ENCODE results near the gene HNRNPF.
"Not testable (repeated sequence)": the region's sequence is repeated elsewhere in the genome, so short reads cannot be mapped to it uniquely, and the experiment has no call there.

The HNRNPF gene

GRCh38 chr10:43399320-43400310 lies 9.4 kb downstream of the HNRNPF start:
- peak overlapping the region; percentile 92 for H3K27ac ChIP-seq
- no peak for DNase-seq (ENCODE audit: low read depth, low spot score)

GRCh38 chr10:43398939-43399319 lies 10.1 kb downstream of the HNRNPF start:
- peak overlapping the region; percentile 92 for H3K27ac ChIP-seq
- DNase-seq (ENCODE audit: low read depth, low spot score), result no peak

- no peak for DNase-seq (ENCODE audit: low read depth, low spot score)
- H3K27ac ChIP-seq, result peak overlapping the region; percentile 92
These were observed 11.9 kb downstream of the HNRNPF start for GRCh38 chr10:43396928-43397624.

GRCh38 chr10:43396061-43396927 lies 12.7 kb downstream of the HNRNPF start:
- no peak for DNase-seq (ENCODE audit: low read depth, low spot score)
- H3K27ac ChIP-seq, result peak overlapping the region; percentile 92

GRCh38 chr10:43395571-43396060 lies 13.4 kb downstream of the HNRNPF start:
- H3K27ac ChIP-seq, result peak overlapping the region; percentile 92
- DNase-seq (ENCODE audit: low read depth, low spot score), result no peak

GRCh38 chr10:43394868-43395267 lies 14.1 kb downstream of the HNRNPF start:
- peak overlapping the region; percentile 92 for H3K27ac ChIP-seq
- no peak for DNase-seq (ENCODE audit: low read depth, low spot score)

GRCh38 chr10:43393606-43394360 lies 15.2 kb downstream of the HNRNPF start:
- no peak for DNase-seq (ENCODE audit: low read depth, low spot score)
- no peak overlapping the region for H3K27ac ChIP-seq

- not testable (repeated sequence) for DNase-seq (ENCODE audit: low read depth, low spot score); H3K27ac ChIP-seq
These were observed 15.8 kb downstream of the HNRNPF start for GRCh38 chr10:43393186-43393585.

- no peak overlapping the region for H3K27ac ChIP-seq
These were observed 16.2 kb downstream of the HNRNPF start for GRCh38 chr10:43392748-43393147.

GRCh38 chr10:43391496-43391895 lies 17.5 kb downstream of the HNRNPF start:
- no peak overlapping the region for H3K27ac ChIP-seq
- DNase-seq (ENCODE audit: low read depth, low spot score), result no peak

More at GRCh38 chr10:43392748-43393147, 16.2 kb downstream of the HNRNPF start:
- DNase-seq (ENCODE audit: low read depth, low spot score), result no peak

GRCh38 chr10:43390759-43391158 lies 18.2 kb downstream of the HNRNPF start:
- no peak overlapping the region for H3K27ac ChIP-seq
- DNase-seq (ENCODE audit: low read depth, low spot score), result no peak

- DNase-seq (ENCODE audit: low read depth, low spot score), result no peak
- H3K27ac ChIP-seq, result no peak overlapping the region
These were observed 18.7 kb downstream of the HNRNPF start for GRCh38 chr10:43390333-43390732.

GRCh38 chr10:43389867-43390266 lies 19.1 kb downstream of the HNRNPF start:
- no peak for DNase-seq (ENCODE audit: low read depth, low spot score)
- no peak overlapping the region for H3K27ac ChIP-seq

- H3K27ac ChIP-seq, result no peak overlapping the region
These were observed 21.3 kb downstream of the HNRNPF start for GRCh38 chr10:43387678-43388032.

GRCh38 chr10:43386981-43387677 lies 21.9 kb downstream of the HNRNPF start:
- H3K27ac ChIP-seq, result no peak overlapping the region

More at GRCh38 chr10:43387678-43388032, 21.3 kb downstream of the HNRNPF start:
- DNase-seq (ENCODE audit: low read depth, low spot score), result no peak

GRCh38 chr10:43386549-43386948 lies 22.4 kb downstream of the HNRNPF start:
- no peak overlapping the region for H3K27ac ChIP-seq
- no peak for DNase-seq (ENCODE audit: low read depth, low spot score)

More at GRCh38 chr10:43386981-43387677, 21.9 kb downstream of the HNRNPF start:
- no peak for DNase-seq (ENCODE audit: low read depth, low spot score)

- no peak overlapping the region for H3K27ac ChIP-seq
- no peak for DNase-seq (ENCODE audit: low read depth, low spot score)
These were observed 23.5 kb downstream of the HNRNPF start for GRCh38 chr10:43385412-43386004.

Data from epithelial cell of prostate (primary cell).